Lower leg skin (tissue), 3 donors: Measurements from ENCODE around the gene MAF.

Experiments
- CTCF ChIP-seq, 3 donors: fragments of 450-650 bp; IDR thresholded peaks; one replicate each; pipeline ENCODE4 v1.5.1; 2016; ENCODE audit warnings: antibody characterized with exemption in 3 of 3, mild to moderate bottlenecking in 3 of 3, moderate library complexity in 2 of 3
- POLR2A ChIP-seq, 2 donors: fragments of 450-650 bp; IDR thresholded peaks; one replicate each; pipeline ENCODE4 v1.6.1; 2016 to 2017; ENCODE audit warnings: antibody characterized with exemption in 2 of 2, mild to moderate bottlenecking in 1 of 2, moderate library complexity in 1 of 2

- TF ChIP-seq CTCF (IDR thresholded peaks at IDR 0.05): no peak
- TF ChIP-seq POLR2A (IDR thresholded peaks at IDR 0.05): no peak
These were observed 17.6 kb upstream of the MAF start for GRCh38 chr16:79618041-79618691.
